ENCODE results near the gene RGS12. TPM values are rescaled to one million over a fixed set of nuclear protein-coding genes. Genes with fewer than 3 reads are reported as not detected.

The RGS12 gene
- total RNA-seq, 1 experiment from 2014 or later: 53.9 TPM

DNA sequence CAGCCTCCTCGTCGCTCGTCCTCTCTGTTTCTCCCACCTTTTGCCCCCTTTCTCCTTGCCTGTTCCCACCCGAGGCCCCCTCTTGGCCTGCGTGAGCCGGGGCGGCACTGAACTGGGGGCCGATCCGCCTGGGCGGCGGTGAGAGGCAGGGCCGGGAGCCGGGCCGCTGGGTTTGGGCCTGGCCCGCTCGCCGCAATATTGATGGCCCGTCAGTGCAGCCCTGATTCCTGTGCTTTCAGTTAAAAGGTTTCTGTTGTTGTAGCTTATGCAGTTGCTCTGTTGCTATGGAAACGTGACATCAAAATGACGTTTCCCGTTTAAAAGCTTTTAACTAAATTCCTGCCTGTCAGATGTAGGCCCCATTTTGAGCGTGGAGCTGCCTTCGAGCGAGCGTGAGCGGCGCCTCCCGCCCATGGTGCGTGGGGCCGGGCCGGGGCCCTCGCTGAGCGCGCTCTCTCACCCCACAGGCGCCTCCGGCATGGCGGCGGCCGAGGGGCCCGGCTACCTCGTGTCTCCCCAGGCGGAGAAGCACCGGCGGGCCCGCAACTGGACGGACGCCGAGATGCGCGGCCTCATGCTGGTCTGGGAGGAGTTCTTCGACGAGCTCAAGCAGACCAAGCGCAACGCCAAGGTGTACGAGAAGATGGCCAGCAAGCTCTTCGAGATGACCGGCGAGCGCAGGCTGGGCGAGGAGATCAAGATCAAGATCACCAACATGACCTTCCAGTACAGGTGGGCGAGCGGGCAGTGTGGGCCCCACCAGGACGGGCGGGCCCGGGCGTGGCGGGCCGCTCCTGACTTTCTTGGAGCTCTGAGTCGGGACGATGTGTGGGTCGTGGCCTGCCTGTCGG is 43.8 kb upstream of the RGS12 start, which contains the start of gene MSANTD1:
Gene MSANTD1 (plus strand): TSS at position 349 of the 851 bp plus-strand sequence. CDS start 64 bp downstream, at position 413.
- H3K27me3 ChIP-seq (replicated peaks; ENCODE audit: insufficient read depth, low read depth, low read length, poor library complexity): no peaks in the 10 kb centered on the region
- no peaks in the 10 kb centered on the region for H3K36me3 ChIP-seq (ENCODE audit: insufficient read depth, low read length, poor library complexity, severe bottlenecking)
- peaks cover 6% of the 10 kb centered on the region for H3K4me1 ChIP-seq (ENCODE audit: insufficient read depth, low read length, poor library complexity, severe bottlenecking)
- TF ChIP-seq EZH2 (IDR thresholded peaks at IDR 0.05; ENCODE audit: borderline replicate concordance, low read depth, low read length, poor library complexity, severe bottlenecking): no peak
- TF ChIP-seq, protein P1, sequence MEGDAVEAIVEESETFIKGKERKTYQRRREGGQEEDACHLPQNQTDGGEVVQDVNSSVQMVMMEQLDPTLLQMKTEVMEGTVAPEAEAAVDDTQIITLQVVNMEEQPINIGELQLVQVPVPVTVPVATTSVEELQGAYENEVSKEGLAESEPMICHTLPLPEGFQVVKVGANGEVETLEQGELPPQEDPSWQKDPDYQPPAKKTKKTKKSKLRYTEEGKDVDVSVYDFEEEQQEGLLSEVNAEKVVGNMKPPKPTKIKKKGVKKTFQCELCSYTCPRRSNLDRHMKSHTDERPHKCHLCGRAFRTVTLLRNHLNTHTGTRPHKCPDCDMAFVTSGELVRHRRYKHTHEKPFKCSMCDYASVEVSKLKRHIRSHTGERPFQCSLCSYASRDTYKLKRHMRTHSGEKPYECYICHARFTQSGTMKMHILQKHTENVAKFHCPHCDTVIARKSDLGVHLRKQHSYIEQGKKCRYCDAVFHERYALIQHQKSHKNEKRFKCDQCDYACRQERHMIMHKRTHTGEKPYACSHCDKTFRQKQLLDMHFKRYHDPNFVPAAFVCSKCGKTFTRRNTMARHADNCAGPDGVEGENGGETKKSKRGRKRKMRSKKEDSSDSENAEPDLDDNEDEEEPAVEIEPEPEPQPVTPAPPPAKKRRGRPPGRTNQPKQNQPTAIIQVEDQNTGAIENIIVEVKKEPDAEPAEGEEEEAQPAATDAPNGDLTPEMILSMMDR (conservative IDR thresholded peaks at IDR 0.05; ENCODE audit: low read depth, low read length): no peak
- POLR2A ChIA-PET (ENCODE audit: low non-redundant PET): no interaction called here
- no peak within 1 kb of the TSS for H3K4me3 ChIP-seq (ENCODE audit: low read depth, low read length, poor library complexity, severe bottlenecking)
- H3K27ac ChIP-seq (ENCODE audit: low read depth, low read length, poor library complexity, severe bottlenecking): no peak within 1 kb of the TSS
- no TSS peak for BruUV-seq (replicated peaks)
- intact Hi-C loops (cut with micrococcal nuclease; ENCODE audit: unreplicated experiment): no loop called here
- H3K9me3 ChIP-seq (ENCODE audit: low read depth, low read length, poor library complexity, severe bottlenecking): no peaks in the 10 kb centered on the region
- DNase-seq (ENCODE audit: low spot score): peak; percentile 47
- CTCF ChIA-PET: no interaction called here

DNA sequence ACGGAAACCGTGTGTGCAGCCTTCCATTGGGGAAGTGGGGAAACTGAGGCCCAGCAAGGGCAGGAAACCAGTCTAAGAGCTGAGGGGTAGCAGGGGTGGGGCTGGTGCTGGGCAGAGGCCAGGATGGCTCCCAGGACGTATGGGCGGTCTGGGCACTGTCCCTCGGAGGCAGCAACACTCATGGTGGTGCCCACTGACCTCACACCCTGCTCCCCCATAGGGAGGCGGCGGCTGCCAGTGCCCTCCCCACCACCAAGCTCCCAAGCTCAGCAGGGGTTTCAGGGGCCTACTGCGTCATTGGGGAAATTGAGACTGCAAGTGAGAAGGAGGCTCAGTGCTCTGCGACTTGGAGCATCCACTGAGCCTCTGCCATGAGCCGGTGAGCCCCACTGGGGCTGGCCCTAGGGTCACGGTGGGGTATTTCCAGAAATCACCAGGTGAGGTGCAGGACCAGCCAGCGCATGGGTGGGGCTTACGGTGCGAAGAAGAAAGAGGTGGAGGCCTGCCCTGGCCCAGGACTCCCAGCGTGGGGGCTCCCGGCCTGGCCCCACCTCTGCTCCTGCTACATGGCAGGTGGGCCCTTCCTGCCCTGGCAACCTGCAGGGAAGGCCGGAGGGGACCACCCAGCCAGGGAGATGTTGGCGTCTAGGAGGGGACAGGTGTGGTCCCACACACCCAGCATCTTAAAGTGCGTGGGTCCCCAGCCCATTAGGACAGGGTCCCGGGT is 42.9 kb upstream of the RGS12 start:
- H3K4me1 ChIP-seq (ENCODE audit: insufficient read depth, low read length, poor library complexity, severe bottlenecking): peaks cover 6% of the 10 kb centered on the region
- no peak overlapping the region for H3K4me3 ChIP-seq (ENCODE audit: low read depth, low read length, poor library complexity, severe bottlenecking)
- TF ChIP-seq, protein P1 (conservative IDR thresholded peaks at IDR 0.05; ENCODE audit: low read depth, low read length): no peak
- no peak for TF ChIP-seq EZH2 (IDR thresholded peaks at IDR 0.05; ENCODE audit: borderline replicate concordance, low read depth, low read length, poor library complexity, severe bottlenecking)
- intact Hi-C loops (cut with micrococcal nuclease; ENCODE audit: unreplicated experiment): no loop called here
- no peaks in the 10 kb centered on the region for H3K9me3 ChIP-seq (ENCODE audit: low read depth, low read length, poor library complexity, severe bottlenecking)
- ChIA-PET POLR2A (ENCODE audit: low non-redundant PET) (no interaction called here), CTCF (no interaction called here)
- no peak overlapping the region for H3K27ac ChIP-seq (ENCODE audit: low read depth, low read length, poor library complexity, severe bottlenecking)
- no TSS peak for BruUV-seq (replicated peaks)
- no peaks in the 10 kb centered on the region for H3K27me3 ChIP-seq (replicated peaks; ENCODE audit: insufficient read depth, low read depth, low read length, poor library complexity)
- no peaks in the 10 kb centered on the region for H3K36me3 ChIP-seq (ENCODE audit: insufficient read depth, low read length, poor library complexity, severe bottlenecking)
- no peak for DNase-seq (ENCODE audit: low spot score)

DNA sequence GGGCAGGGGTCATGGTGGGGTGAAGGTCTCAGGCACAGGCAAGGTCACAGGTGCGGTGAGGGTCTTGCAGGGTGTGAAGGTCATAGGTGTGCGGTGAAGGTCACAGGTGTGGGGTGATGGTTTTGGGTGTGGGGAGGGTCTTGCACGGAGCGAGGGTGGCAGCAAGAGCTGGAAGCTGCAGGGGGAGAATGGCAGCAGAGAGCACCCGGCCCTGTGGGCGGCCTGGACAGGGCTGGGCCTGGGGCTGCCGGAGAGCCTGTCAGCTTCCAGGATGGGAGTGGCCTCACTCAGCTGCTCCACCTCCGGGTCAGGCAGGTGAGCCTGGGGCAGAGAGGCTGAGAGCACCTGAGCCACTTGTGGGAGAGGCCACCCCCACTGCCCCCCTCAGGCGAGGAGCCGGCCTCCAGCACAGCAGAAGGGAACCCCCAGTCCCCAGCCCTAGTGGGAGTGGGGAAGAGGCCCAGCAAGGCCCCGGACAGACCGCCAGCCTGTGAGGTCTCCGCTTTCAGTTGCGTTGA is 42.3 kb upstream of the RGS12 start:
- Histone ChIP-seq H3K4me1 (ENCODE audit: insufficient read depth, low read length, poor library complexity, severe bottlenecking) (peaks cover 6% of the 10 kb centered on the region), H3K36me3 (ENCODE audit: insufficient read depth, low read length, poor library complexity, severe bottlenecking) (no peaks in the 10 kb centered on the region), H3K27me3 (replicated peaks; ENCODE audit: insufficient read depth, low read depth, low read length, poor library complexity) (no peaks in the 10 kb centered on the region), H3K4me3 (ENCODE audit: low read depth, low read length, poor library complexity, severe bottlenecking) (no peak overlapping the region), H3K27ac (ENCODE audit: low read depth, low read length, poor library complexity, severe bottlenecking) (no peak overlapping the region), H3K9me3 (ENCODE audit: low read depth, low read length, poor library complexity, severe bottlenecking) (no peaks in the 10 kb centered on the region)
- CTCF ChIA-PET: no interaction called here
- no peak for DNase-seq (ENCODE audit: low spot score)
- BruUV-seq (replicated peaks): no TSS peak
- POLR2A ChIA-PET (ENCODE audit: low non-redundant PET): no interaction called here
- intact Hi-C loops (cut with micrococcal nuclease; ENCODE audit: unreplicated experiment): no loop called here
- TF ChIP-seq EZH2 (IDR thresholded peaks at IDR 0.05; ENCODE audit: borderline replicate concordance, low read depth, low read length, poor library complexity, severe bottlenecking): no peak
- TF ChIP-seq, protein P1 (conservative IDR thresholded peaks at IDR 0.05; ENCODE audit: low read depth, low read length): no peak

All from A673 (cell line).